ENCODE measurements around the gene KDM2A. TPM values are rescaled to one million over a fixed set of nuclear protein-coding genes. Genes with fewer than 3 reads are reported as not detected.

KDM2A gene
- total RNA-seq, 1 experiment from 2014 or later = 16.2 TPM

- no peak for DNase-seq (ENCODE audit: low spot score)
Observed at GRCh38 chr11:67284811-67285540, 165.9 kb downstream of the KDM2A start.

GRCh38 chr11:67285541-67286498 is 166.8 kb downstream of the KDM2A start:
- no peak for DNase-seq (ENCODE audit: low spot score)

- DNase-seq (ENCODE audit: low spot score) = no peak
Observed at GRCh38 chr11:67286621-67287333, 167.7 kb downstream of the KDM2A start.

- no peak for DNase-seq (ENCODE audit: low spot score)
Observed at GRCh38 chr11:67287355-67288197, 168.5 kb downstream of the KDM2A start.

- no peak for DNase-seq (ENCODE audit: low spot score)
Observed at GRCh38 chr11:67288198-67288451, 169.1 kb downstream of the KDM2A start.

- peak; percentile 88 for DNase-seq (ENCODE audit: low spot score)
Observed at GRCh38 chr11:67288452-67289225, 169.6 kb downstream of the KDM2A start.

GRCh38 chr11:67289226-67289650 is 170.2 kb downstream of the KDM2A start, which contains the start of gene ANKRD13D:
Gene ANKRD13D (plus strand): TSS chr11:67289303. CDS start chr11:67289461, 158 bp downstream.
- no peak for DNase-seq (ENCODE audit: low spot score)

- DNase-seq (ENCODE audit: low spot score) = no peak
Observed at GRCh38 chr11:67289651-67290479, 170.8 kb downstream of the KDM2A start.

GRCh38 chr11:67290801-67291200 is 171.7 kb downstream of the KDM2A start:
- DNase-seq (ENCODE audit: low spot score) = no peak

- no peak for DNase-seq (ENCODE audit: low spot score)
Observed at GRCh38 chr11:67291481-67292381, 172.7 kb downstream of the KDM2A start.

GRCh38 chr11:67292671-67293070 is 173.6 kb downstream of the KDM2A start:
- DNase-seq (ENCODE audit: low spot score) = no peak

GRCh38 chr11:67293090-67293489 is 174.0 kb downstream of the KDM2A start:
- no peak for DNase-seq (ENCODE audit: low spot score)

- DNase-seq (ENCODE audit: low spot score) = no peak
Observed at GRCh38 chr11:67295846-67296245, 176.8 kb downstream of the KDM2A start.

- DNase-seq (ENCODE audit: low spot score) = no peak
Observed at GRCh38 chr11:67298786-67299185, 179.7 kb downstream of the KDM2A start.

GRCh38 chr11:67299471-67300191 is 180.6 kb downstream of the KDM2A start:
- DNase-seq (ENCODE audit: low spot score) = no peak

GRCh38 chr11:67300256-67300755 is 181.2 kb downstream of the KDM2A start:
- DNase-seq (ENCODE audit: low spot score) = no peak

- no peak for DNase-seq (ENCODE audit: low spot score)
Observed at GRCh38 chr11:67300756-67301312, 181.8 kb downstream of the KDM2A start.

Measured in H4 (cell line).